Fibroblast of skin of right biceps (primary cell): ENCODE measurements around the gene NCAPG.
"Not testable (repeated sequence)": the region's sequence is repeated elsewhere in the genome, so short reads cannot be mapped to it uniquely, and the experiment has no call there.

ENCODE experiments used
- DNase-seq: peaks from one replicate; pipeline ENCODE4 v3.0.0-alpha.2; 2013

NCAPG gene

GRCh38 chr4:17788956-17789355 lies 21.8 kb upstream of the NCAPG start:
- no peak for DNase-seq

GRCh38 chr4:17794730-17795129 lies 16.0 kb upstream of the NCAPG start:
- DNase-seq: no peak

GRCh38 chr4:17797808-17798207 lies 13.0 kb upstream of the NCAPG start:
- no peak for DNase-seq

GRCh38 chr4:17805580-17806155 lies 5.1 kb upstream of the NCAPG start:
- no peak for DNase-seq

GRCh38 chr4:17807446-17807845 lies 3.3 kb upstream of the NCAPG start:
- peak; percentile 29 for DNase-seq

GRCh38 chr4:17809667-17810066 lies 1.1 kb upstream of the NCAPG start:
- no peak for DNase-seq

GRCh38 chr4:17811078-17811603 lies 362 bp downstream of the NCAPG start:
- no peak for DNase-seq

GRCh38 chr4:17812125-17812524 lies 1.3 kb downstream of the NCAPG start:
- DNase-seq: no peak

- DNase-seq: no peak
Measured at GRCh38 chr4:17812801-17813200, 2.0 kb downstream of the NCAPG start.

GRCh38 chr4:17814140-17814539 lies 3.4 kb downstream of the NCAPG start:
- peak; percentile 51 for DNase-seq

GRCh38 chr4:17816142-17816541 lies 5.4 kb downstream of the NCAPG start:
- no peak for DNase-seq

- DNase-seq: peak; percentile 62
Measured at GRCh38 chr4:17817027-17817426, 6.2 kb downstream of the NCAPG start.

- no peak for DNase-seq
Measured at GRCh38 chr4:17823871-17824669, 13.3 kb downstream of the NCAPG start.

- peak; percentile 35 for DNase-seq
Measured at GRCh38 chr4:17846266-17846665, 35.5 kb downstream of the NCAPG start.

GRCh38 chr4:17850295-17850694 lies 39.5 kb downstream of the NCAPG start:
- not testable (repeated sequence) for DNase-seq

GRCh38 chr4:17851959-17852358 lies 41.2 kb downstream of the NCAPG start:
- DNase-seq: no peak

GRCh38 chr4:17854036-17854435 lies 43.3 kb downstream of the NCAPG start:
- no peak for DNase-seq

- DNase-seq: no peak
Measured at GRCh38 chr4:17859793-17860406, 49.1 kb downstream of the NCAPG start.

- not testable (repeated sequence) for DNase-seq
Measured at GRCh38 chr4:17861906-17862305, 51.1 kb downstream of the NCAPG start.

- no peak for DNase-seq
Measured at GRCh38 chr4:17865866-17866363, 55.1 kb downstream of the NCAPG start.

- no peak for DNase-seq
Measured at GRCh38 chr4:17866810-17867209, 56.0 kb downstream of the NCAPG start.

GRCh38 chr4:17867276-17867675 lies 56.5 kb downstream of the NCAPG start:
- DNase-seq: no peak

GRCh38 chr4:17869327-17869726 lies 58.5 kb downstream of the NCAPG start:
- DNase-seq: peak; percentile 2
